Measurements from ENCODE around the gene KDM5B. TPM values are rescaled to one million over a fixed set of nuclear protein-coding genes. Genes with fewer than 3 reads are reported as not detected.

Gene KDM5B
- total RNA-seq, 4 donors from 2014 or later, result 43.8 to 66.8 (median 51.9) TPM

DNA sequence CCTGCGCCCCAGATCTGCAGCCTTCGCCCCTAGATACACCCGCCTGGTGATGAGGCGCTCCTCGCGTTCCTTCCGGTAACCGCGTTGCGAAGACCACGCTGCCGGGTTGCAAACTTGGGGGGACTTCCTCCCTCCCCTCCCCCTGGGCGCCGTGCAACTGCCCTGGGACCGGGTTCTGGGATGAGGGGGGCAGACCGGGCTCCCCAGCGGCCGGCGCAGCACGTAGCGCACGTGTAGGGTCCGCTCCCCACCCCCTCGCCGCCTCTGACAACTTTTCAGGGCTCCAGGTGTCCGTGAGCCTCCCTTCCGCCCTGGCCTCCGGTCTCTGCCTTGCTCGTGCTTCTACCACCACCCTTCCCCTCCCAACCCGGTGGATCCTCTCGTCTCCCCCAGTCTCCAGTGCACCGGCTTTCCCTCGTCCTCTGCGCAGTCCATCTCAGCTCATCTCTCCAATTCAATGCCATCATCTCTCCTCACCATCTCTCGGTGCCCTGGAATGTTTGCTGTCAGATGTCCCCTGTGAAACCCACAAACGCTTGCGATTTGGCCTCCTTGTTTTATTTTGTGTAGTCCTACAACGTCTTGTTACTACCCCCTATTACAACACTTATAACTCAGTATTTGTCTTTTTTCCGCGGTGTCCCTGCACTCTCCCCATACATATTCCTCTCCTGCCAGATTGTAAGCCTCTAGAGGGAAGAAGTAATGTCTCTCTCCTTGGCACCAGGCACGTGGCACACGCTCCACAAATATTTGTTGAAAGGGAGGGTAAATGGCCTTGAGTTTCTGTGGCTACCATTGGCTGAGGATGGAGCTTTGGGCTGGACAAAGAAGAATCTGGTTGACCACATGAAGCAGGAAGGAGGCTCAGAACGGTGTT is 3.3 kb upstream of the KDM5B start:
- Histone ChIP-seq H3K4me3 (peak overlapping the region; percentile 55 to 84 (median 78)), H3K27me3 (no peaks in the 10 kb centered on the region), H3K36me3 (no peaks in the 10 kb centered on the region), H3K27ac (peak overlapping the region; percentile 72 to 88 (median 84)), H3K4me1 (peaks cover 0 to 15% (median 0%) of the 10 kb centered on the region in 4 donors), H3K9me3 (no peaks in the 10 kb centered on the region)
- no peak for TF ChIP-seq POLR2A (IDR thresholded peaks at IDR 0.05)
- TF ChIP-seq, protein P1, sequence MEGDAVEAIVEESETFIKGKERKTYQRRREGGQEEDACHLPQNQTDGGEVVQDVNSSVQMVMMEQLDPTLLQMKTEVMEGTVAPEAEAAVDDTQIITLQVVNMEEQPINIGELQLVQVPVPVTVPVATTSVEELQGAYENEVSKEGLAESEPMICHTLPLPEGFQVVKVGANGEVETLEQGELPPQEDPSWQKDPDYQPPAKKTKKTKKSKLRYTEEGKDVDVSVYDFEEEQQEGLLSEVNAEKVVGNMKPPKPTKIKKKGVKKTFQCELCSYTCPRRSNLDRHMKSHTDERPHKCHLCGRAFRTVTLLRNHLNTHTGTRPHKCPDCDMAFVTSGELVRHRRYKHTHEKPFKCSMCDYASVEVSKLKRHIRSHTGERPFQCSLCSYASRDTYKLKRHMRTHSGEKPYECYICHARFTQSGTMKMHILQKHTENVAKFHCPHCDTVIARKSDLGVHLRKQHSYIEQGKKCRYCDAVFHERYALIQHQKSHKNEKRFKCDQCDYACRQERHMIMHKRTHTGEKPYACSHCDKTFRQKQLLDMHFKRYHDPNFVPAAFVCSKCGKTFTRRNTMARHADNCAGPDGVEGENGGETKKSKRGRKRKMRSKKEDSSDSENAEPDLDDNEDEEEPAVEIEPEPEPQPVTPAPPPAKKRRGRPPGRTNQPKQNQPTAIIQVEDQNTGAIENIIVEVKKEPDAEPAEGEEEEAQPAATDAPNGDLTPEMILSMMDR (IDR thresholded peaks at IDR 0.05), result no peak
- DNase-seq, result peak in 2 of 3 donors; percentile 44 to 62

DNA sequence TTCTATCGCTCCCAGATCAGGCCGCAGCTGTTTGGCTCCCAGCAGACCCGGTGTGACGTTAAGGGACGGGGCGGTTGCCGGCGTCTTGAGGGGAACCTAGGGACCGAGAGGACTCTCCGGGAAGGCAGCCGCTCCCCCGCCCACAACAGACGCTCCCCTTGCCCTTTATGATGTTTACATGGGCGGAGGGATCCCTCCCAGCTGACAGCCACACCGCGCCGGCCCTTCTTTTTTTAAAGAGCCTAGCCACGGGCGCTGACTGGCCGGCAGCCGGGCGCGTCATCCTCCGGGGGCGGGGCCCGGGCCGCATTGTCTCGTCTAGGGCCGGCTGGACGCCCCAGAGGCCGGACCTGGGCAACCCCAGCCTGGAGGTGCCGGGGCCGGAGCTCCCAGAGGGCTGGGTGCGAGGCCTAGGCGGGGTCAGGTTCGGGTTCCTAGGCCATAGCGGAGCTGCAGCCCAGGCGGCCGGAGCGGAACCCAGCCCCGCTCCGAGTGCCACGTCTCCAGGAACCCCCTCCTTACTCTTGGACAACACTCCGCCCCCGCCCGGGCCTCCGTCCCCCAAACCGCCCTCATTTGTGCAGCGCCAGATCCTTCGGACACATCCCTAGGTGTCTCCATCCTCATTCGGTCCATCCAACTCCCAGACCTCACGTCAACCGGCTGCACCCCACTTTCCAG is 2.5 kb upstream of the KDM5B start, which contains the start of gene PCAT6:
TSS of gene PCAT6 (plus strand) at position 340 of the 681 bp plus-strand sequence.
- Histone ChIP-seq H3K4me3 (peak within 1 kb of the TSS; percentile 55 to 84 (median 78)), H3K9me3 (no peaks in the 10 kb centered on the region), H3K27ac (peak within 1 kb of the TSS; percentile 72 to 88 (median 84)), H3K36me3 (no peaks in the 10 kb centered on the region), H3K4me1 (peaks cover 0 to 15% (median 1%) of the 10 kb centered on the region in 4 donors), H3K27me3 (no peaks in the 10 kb centered on the region)
- peak; percentile 92 to 98 (median 96) for DNase-seq
- TF ChIP-seq, protein P1 (IDR thresholded peaks at IDR 0.05), result no peak
- peak; percentile 87 to 93 for TF ChIP-seq POLR2A (IDR thresholded peaks at IDR 0.05)

DNA sequence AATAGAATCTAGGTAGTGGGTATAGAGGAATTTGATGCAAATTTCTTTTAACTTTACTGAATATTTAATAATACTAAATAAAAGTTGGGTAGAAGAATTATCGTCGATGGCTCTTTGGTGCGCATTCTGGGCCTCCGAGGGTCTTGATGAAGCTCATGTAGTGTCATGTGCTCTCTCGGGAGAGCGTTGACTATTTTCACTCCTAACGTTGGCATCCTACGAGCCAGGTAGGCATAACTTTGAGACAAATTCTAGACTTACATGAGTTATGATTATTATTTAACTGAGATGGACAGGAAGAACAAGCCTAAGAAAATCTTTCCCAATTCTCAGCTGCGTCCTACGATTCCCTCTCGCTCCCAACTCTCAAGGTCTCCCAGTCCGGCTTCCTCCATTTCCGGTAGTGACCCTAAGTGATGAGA is 2.0 kb upstream of the KDM5B start:
- peaks cover 0 to 15% (median 1%) of the 10 kb centered on the region in 4 donors for H3K4me1 ChIP-seq
- no peaks in the 10 kb centered on the region for H3K9me3 ChIP-seq
- TF ChIP-seq, protein P1 (IDR thresholded peaks at IDR 0.05), result no peak
- no peak for TF ChIP-seq POLR2A (IDR thresholded peaks at IDR 0.05)
- no peaks in the 10 kb centered on the region for H3K27me3 ChIP-seq
- peak in 1 of 3 donors; percentile 19 for DNase-seq
- no peaks in the 10 kb centered on the region for H3K36me3 ChIP-seq
- peak overlapping the region; percentile 55 to 84 (median 78) for H3K4me3 ChIP-seq
- peak overlapping the region; percentile 72 to 88 (median 84) for H3K27ac ChIP-seq

DNA sequence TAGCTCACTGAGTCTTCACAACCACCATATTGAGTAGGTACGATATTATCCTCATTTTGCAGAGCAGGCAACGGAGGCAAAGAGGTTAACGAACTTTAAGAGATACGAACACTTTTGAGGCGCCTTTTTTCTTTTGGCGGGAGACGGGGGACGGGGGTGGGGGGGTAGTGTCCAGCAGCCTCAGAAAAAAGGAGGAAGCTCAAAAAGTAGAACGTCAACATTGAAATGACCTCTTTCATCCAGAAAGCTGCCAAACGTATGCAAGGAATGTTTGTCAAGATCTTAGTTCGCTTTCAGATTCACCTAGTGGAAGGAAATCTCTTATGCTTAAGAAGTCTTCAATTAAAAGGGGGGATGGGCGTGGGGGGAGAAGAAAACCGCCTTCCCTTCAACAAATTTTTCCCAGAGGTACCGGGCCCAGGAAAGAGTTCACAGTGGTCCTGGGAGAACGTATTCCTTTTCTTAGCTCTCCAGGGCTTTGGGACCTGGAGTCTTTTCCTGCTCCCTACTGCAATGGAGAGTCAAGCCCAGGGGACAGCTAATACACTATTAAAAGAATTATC is 1.5 kb upstream of the KDM5B start:
- TF ChIP-seq, protein P1 (IDR thresholded peaks at IDR 0.05), result no peak
- TF ChIP-seq POLR2A (IDR thresholded peaks at IDR 0.05), result no peak
- Histone ChIP-seq H3K36me3 (no peaks in the 10 kb centered on the region), H3K27me3 (no peaks in the 10 kb centered on the region), H3K9me3 (no peaks in the 10 kb centered on the region), H3K27ac (peak overlapping the region in 2 of 4 donors; percentile 82 to 85), H3K4me1 (peaks cover 0 to 15% (median 1%) of the 10 kb centered on the region in 4 donors), H3K4me3 (peak overlapping the region in 2 of 4 donors; percentile 82 to 84)
- no peak for DNase-seq

DNA sequence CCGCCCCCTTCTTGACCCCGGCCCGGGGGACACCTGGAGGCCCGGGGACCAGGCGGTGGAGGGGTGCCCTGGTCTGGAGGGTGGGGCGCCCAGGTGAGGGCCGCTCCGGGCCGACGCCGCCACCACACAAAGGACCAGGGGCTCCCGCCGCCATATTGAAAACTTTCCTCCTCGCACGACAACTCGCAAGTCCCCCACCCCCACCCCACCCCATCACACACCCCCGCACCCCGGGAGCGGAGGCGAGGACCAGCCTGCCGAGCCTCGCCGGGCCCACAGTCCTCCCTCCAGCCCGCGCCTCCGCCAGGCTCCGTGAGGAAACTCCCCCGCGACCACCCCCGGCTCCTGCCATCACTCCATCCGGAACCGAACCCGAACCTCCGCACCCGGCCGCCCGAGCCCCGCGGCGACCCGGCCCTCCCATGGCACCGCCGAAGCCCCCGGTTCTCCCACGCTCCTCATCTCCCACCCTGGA is 733 bp downstream of the KDM5B start:
- peaks cover 0 to 23% (median 1%) of the 10 kb centered on the region in 4 donors for H3K4me1 ChIP-seq
- no peaks in the 10 kb centered on the region for H3K9me3 ChIP-seq

More for the DNA sequence above, 733 bp downstream of the KDM5B start:
- no peaks in the 10 kb centered on the region for H3K27me3 ChIP-seq
- H3K27ac ChIP-seq, result peak overlapping the region; percentile 86 to 93 (median 88)
- peak overlapping the region; percentile 77 to 98 (median 89) for H3K4me3 ChIP-seq
- no peaks in the 10 kb centered on the region for H3K36me3 ChIP-seq
- peak; percentile 32 to 60 (median 54) for DNase-seq
- TF ChIP-seq, protein P1 (IDR thresholded peaks at IDR 0.05), result no peak
- TF ChIP-seq POLR2A (IDR thresholded peaks at IDR 0.05), result no peak
